IPS-NIHi11 (cell line): ENCODE measurements around the gene HSD11B1L.
A peak's percentile ranks its signal among the peaks of the same experiment; 100 is the strongest.
"Not testable (repeated sequence)": the region's sequence is repeated elsewhere in the genome, so short reads cannot be mapped to it uniquely, and the experiment has no call there.

ENCODE experiments used
- DNase-seq: peaks from one replicate; pipeline ENCODE4 v3.0.0; 2012; ENCODE audit warnings: mixed read lengths, low spot score

HSD11B1L gene

DNA sequence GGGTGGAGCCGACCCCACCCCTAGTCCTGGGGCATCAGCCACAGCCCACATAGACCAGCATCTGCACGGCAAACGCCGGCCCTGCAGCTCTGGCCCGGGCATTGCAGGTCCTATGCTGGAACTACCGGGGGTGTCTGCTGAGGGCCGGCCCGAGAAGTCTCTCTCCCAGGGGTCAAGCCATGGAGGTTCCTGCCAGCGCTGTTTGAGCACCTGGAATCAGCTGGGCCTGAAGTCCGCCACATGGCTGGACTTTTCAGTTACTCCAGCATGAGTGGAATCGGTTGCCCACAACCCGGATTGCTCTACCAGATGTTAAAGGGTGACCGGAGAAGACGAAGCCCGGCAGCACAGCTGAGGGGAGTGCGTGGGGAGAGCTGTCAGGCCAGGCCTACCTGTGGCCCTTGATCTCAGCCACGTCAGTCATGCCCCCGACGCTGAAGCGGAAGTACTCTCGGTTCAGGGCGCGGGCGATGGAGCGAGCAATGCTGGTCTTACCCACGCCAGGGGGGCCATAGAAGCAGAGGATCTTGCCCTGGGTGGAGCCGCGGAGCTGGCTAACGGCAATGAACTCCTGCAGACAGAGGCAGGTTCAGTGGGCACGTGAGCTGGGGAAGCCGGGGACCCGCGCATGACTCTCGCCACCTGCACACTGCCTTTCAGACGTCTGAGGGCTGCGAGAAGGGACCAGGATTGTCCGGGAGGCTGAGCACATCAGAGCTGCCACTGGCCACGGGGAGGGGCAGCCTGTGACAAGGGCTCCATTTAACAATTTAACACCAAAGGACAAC, 18.0 kb downstream of the HSD11B1L start:
- peak; percentile 17 for DNase-seq

DNA sequence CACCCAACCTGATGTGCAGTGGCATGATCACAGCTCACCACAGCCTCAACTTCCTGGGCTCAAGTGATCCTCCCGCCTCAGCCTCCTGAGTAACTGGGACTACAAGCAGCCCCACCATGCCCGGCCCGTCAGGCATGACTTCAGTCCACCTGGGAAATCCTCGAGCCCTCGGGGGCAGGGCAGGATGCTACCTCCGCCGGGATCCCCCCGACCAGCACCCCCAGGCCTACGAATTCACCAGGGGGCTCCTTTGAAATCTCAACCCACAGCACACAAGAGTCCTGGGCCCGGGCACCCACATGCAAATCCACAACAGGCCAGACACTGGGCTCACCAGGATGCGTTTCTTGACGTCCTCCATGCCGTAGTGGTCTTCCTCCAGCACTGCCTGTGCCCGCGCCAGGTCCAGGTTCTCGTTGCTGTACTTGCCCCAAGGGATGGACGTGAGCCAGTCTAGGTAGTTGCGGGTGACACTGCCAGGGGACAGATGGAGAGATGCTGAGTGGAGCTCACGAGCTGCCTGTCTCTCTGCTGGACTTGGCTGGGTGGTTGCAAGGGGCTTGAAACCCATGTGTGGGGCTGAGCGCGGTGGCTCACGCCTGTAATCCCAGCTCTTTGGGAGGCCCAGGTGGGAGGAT, 19.7 kb downstream of the HSD11B1L start:
- DNase-seq: peak; percentile 5

DNA sequence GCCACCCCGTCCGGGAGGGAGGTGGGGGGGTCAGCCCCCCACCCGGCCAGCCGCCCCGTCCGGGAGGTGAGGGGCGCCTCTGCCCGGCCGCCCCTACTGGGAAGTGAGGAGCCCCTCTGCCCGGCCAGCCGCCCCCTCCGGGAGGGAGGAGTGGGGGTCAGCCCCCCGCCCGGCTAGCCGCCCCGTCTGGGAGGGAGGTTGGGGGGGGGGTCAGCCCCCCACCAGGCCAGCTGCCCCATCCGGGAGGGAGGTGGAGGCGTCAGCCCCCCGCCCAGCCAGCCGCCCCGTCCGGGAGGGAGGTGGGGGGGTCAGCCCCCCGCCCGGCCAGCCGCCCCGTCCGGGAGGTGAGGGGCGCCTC, 21.2 kb downstream of the HSD11B1L start:
- not testable (repeated sequence) for DNase-seq

DNA sequence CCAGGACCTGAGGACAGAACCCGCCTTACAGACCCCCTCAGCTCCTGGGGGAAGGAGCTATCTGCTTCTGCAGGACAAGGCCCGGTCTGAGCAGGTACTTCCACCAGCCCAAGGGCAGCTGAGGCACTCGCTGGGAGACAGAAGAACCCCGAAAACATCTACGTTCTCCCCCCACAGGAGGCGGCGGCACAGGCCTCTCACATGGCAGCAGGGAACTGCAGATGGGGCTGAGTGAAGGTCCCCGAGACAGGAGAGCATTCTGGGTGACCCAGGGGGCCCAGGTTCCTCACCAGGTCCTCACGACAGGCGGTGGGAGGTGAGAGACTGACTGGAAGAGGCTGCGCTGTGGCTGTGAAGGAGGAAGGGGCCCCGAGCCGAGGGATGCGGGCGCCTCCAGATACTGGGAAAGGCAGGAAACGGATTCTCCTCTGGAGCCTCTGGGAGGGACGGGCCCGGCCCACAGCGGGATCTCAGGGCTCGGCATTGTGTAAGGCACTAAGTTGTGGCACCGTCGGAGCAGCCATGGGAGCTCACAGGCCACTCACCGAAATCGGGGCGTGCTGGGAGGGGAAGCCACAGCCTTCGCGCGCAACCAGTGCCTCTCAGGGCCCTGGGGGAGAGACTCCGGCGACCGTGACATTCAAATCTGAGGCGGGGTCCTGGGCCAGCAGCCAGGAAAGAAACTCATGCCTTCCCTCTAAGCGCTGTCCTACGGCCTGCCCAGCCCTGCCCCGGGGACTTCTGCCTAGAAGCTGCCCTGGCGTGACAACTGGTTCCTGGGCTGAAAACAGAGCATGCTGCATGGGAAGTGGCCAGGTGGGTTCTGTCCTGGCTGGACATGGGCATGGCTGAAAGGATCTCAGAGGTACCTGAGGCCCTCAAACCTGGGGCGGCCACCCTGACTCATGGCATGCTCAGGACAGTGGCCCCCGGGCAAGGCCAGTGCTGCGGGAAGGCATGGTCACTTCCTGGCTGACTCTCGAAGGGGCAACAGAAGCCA, 23.3 kb downstream of the HSD11B1L start:
- DNase-seq: peak; percentile 8

DNA sequence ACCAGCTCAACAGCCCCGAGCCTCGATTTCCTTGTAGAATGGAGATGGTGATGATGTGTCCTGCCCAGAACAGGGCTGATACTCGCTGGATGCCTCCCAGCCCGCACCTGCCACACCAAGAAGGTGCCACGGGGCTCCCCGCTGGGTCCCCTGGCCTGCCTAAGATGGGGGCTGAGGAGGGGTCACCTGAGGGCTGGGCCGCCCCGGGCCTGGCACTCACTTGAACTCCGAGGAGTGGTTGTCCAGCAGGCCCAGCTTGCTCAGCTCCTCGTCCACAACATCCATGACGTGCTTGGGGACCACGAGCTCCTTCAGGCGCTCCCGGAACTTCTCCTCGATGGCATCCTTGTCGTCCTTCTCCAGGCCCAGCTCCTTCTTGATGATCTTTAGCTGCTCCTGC, 24.7 kb downstream of the HSD11B1L start:
- peak; percentile 4 for DNase-seq

DNA sequence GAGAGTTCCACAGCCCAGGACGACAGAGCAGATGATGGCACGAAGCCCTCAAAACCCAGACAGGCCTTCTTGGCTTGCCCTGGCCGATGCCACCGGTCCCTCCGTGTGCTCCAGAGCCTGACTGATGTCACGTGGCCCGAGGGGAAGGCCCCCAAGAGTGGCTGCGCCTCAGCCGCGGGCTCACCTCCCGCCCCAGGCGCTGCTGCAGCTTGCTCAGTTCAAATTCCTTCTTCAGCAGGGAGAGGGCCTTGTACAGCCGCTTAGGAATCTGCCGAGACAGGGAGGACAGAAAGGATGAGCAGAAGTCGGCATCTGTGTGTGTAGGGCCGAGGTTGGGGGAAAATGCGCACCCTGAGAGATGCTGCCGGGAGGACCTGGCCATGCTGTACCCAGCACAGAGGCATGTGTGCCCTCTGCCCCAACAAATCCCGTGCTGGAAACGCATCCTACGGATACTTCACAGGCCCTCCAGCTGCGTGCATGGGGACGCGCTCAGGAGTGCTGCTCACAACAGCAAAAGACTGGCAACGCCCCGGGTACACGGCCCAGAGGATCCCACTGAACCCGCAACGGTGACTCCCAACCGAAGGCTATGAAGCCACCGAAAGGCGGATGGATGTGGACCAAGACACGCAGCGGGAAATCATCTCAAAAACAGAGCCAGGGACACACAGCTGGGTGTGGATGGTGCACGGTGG, 26.2 kb downstream of the HSD11B1L start:
- no peak for DNase-seq

DNA sequence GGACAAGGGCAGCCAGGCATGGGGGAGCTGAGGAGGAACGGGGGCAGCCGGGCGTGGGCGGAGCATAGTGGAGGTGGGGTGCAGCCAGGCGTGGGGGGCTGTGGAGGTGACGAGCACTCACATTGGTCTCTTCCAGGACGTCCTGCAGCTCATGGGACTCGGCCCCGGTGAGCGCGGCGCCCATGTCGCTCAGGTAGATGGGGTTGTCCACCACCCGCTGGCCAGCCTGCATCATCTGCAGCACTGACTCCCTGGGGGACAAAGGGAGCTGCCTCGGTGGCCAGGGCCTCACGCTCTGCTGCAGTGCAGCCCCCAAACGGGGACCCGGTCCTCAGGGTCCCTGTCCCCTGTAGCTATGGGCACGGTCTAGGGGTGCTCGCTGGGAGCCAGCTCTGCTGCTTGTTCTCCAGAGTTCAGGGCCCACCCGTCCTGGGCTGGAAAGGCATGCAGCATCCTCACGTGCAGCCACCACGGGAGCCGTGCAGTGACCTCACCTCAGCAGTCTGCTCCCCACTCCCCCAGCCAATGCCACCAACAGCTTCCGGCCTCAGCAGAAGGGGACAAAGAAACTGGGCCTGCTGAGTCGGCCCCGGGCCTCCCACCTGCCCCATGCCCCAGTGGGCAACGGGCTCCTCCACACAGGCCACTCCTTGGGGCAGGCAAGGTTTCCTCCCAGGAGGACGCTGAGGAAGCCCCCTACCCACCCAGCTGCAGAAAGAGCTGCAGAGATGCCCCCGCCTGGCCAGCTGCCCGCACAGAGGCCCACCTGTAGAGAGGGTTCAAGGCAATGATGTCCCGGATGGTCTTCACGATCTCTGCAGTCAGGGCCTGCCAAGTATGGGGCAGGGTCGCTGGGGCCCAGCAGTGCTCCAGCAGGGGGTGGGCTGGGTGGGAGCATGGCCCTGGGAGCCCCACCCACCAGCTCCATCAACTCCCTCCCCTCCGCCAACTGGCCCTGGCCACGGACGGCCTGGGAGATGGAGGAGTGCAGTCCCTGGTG, 27.0 kb downstream of the HSD11B1L start:
- DNase-seq: no peak

DNA sequence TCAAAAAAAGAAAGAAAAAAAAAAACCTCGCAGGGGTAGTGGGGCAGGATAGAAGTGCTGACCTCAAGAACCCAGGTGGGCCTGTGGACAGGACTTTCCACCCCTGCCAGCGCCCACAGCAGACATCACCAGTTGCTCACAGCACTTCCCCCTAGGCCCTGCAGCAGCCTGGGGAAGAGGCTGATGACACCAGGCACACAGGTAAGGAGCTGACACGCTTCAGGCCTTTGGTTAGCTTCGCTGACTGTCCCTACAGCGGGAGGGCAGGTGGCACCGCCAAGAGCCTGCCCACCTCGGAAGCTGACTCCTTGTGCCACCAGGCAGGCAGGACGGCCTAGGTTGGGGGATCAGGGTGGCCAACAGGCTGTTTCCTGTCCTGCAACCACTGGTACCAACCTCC, 30.2 kb downstream of the HSD11B1L start:
- DNase-seq: no peak

DNA sequence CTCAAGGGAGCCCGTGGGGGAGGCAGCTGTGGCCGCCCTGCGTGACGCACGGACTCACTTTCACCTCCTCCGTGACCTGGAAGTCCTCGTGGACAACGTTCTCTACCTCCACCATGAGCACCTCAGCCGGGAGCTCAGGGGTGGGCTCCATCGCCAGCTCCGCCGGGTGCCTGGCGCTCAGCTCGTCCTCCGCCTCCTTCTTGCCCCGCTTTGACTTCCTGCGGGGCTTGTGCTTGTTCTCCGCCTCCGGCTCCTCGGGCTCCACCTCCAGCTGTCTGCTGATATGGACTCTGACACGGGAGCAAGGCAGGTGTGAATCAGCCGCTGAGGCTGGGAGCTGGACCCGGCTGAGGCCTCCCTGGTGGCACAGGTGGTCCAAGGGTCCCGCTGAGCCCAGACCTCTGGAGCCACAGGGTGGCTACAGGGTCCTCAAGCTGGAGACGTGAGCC, 30.9 kb downstream of the HSD11B1L start:
- no peak for DNase-seq

DNA sequence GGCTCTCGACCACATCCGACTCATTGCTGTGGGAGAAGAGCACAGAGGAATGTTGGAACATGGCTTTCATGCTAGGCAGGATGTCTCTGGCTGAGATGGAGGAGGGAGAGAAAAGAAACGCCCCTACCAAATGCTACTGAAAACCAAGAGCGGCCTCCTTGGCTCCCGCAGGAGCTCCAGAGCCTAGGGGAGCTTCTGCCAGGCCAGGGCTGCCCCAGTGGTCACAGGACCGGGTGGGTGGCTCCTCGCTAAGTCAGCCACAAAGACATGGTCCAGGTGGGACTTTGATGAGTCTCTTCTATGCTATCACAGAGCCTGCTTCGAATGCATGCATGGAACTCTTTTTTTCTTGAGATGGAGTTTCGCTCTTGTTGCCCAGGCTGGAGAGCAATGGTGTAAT, 32.4 kb downstream of the HSD11B1L start:
- DNase-seq: no peak

DNA sequence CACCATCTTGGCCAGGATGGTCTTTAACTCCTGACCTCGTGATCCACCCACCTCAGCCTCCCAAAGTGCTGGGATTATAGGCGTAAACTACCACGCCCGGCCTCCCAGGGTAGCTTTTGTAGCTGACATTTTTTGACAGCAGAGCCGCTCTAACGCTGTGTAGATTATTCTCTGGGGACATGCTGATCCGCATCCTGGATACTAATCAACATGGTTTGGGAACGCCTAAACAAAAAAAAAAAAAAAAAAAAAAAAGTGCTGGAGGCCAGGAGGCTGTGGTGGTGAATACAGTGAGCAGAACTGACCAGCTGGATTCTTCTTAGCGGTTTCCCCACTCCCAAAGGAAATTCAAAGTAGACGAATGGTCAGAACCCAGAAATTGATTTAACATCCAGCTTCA, 34.0 kb downstream of the HSD11B1L start:
- DNase-seq: no peak

DNA sequence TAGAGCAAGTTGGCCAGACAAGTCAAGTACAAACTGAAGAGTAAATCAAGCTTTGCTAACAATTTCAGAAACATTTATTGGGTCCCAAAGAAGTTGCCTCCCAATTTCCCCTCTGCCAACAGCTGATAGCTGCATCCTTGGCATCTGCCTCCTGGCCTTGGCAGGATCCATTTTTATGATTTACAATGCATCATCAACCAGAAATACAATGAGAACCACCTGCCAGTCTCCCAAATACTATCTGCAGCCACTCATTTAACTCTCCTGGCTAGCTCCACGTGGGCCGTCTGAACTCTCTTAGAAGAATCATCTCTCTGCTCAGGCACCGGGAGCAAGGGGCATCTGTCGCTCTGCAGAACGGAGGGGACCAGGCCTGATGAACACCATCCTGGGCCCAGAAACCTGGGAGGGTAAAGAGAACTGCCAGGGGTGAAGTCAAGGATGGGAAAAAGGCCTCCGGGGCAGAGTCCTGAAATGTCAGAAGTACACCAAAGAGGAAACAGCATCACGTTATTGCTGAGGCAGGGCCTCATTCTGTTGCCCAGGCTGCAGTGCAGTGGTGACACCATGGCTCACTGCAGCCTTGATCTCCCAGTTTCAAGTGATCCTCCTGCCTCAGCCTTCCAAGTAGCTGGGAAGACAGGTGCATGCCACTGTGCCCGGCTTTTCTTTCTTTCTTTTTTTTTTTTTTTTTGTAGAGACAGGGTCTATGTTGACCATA, 36.5 kb downstream of the HSD11B1L start:
- DNase-seq: no peak

DNA sequence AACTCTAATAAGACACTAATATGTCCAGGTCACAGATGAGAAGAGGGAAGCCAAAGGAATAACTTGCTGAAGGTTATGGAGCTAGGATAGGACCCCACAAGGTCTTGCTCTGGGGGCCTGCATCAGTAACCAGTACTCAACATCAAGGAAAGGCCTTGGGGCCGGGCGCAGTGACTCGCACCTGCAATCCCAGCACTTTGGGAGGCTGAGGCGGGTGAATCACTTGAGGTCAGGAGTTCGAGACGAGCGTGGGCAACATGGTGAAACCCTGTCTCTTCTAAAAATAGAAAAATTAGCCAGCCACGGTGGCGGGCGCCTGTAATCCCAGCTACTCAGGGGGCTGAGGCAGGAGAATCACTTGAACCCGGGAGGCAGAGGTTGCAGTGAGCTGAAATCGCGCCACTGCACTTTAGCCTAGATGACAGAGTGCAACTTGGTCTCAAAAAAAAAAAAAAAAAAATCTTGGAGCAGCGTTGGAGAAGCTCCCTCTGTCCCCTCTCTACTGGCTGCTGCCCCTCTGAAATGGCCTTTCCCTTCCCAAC, 37.3 kb downstream of the HSD11B1L start:
- no peak for DNase-seq

DNA sequence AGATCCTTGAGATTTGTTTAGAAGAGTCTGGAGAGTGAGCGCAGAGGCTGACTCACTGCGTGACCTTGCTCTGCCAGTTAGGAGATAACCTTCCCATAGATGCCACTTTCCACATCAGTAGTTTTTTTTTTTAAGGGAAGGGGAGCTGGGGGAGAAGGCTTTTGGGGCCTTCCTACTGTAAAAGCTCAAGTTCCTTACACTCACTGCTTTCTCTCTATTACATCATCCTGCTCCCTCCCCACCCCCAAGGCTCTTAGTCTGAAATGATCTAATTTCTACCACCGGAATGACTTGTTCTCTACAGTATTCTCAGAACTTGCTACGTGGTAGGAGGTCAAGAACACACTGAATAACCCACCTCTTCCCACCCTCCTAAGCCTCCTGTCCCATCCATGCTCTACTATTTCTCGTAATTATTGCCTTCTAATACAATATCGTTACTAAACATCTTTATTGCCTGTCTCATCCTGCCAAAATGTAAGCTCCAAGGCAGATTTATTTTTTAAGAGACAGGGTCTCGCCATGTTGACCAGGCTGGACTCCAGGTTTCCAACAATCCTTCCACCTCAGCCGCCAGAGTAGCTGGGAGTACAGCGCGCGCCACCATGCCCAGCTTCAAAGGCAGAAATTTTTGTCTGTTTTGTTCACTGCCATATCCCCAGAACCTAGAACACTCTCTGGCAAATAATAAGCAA, 37.9 kb downstream of the HSD11B1L start:
- no peak for DNase-seq

DNA sequence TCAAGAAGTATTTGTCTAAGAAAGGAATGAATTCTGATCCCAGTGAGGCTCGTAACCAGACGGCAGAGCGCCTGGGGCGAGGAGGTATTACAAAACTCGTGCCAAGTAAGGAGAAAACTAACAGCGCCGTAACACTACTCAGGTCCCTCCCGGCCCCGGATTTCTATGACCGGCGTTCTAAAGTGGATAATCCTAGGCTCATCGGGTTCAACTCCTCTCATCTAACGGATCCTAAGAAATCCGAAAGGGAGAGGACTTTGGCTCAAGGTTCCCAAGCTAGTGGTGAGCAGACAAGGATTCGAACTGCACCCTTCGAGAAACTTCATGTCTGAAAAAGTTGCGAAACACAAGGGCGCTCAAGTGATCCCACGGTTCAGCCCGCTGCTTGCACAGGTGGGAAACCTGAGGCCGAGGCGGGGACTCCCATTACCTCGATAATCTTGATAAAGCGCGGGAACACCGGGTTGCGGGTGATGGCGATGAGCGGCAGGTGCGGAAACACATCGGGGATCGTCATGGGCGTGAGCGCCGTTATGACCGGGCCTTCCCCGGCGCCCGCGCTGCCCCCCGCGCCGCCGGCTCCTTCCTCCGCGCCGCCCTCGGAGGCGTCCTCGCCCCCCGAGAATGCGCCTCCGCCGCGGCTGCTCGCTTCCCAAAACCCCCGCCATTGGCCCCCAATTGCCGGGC, 38.6 kb downstream of the HSD11B1L start:
- DNase-seq: no peak

DNA sequence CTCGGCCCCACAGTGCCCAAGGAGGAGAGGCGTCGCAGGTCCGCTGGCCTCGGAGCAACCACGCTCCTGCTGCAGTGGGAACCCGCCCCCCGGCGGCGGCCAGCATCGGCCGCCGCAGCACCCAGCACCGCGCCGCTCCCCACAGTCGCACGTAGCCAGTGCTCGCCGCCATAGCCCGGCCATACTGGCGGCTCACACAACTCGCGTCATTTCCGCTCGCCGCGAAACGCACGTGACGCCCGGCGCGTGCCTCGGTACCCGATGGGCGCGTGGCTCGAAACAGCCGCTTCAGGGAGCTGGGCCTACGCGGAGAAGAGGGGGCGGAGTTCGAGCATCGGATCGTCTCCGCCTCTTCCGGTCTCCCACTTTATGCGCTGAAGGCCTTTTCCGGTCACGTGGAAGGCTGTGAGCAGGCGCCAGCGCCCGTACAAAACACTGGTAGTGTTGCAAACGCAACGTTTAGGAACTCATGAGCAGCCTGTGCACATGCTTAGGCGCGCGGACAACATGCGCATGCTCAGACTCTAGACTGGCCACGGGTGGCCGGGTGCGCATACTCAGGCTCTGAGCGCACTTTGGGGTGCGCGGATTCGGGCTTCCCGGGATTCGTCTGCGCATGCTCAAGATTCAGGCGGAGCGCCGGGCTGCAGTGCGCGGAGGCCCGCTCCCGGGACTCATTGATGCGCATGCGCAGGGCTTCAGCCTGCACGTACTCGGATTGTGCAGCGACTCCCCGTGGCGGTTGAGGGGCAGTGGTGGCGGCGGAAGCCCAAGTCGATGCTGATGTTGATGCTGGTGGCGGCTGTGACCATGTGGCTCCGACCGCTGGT, 39.3 kb downstream of the HSD11B1L start, which contains the start of the genes CATSPERD and LONP1:
TSS of gene CATSPERD (plus strand) at position 677 of the 830 bp plus-strand sequence. CDS start at position 778, 101 bp downstream.
TSS of gene LONP1 (minus strand) at position 186 of the 830 bp plus-strand sequence. CDS start at position 172, 14 bp downstream.
- DNase-seq: peak; percentile 100

DNA sequence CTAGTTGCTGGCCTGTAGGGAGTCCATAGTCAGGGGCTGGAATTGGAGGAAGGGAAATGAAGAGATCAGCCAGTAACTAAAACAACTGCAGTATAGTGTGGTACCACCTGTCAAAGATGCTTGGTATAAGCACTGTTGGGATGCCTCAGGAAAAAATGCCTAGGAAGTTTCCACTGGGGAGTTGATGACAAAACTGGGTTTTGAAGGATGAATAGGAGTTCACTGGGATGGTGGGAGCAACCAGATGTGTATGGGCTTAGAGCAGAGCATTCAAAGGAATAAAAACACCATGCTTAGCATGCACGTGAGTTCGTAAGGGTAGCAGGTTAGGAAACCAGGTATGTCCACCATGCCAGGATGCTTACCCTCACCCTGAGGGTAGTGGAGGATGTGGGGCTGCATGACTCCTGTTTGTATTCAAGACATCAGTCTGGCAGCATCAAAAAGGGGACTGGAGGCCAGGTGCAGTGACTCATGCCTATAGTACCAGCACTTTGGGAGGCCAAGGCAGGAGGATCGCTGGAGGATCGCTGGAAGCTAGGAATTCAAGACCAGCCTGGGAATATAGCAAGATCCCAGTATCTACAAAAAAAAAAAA, 46.7 kb downstream of the HSD11B1L start:
- DNase-seq: no peak
